Ishikawa (cell line): ENCODE data around the gene MYBPC2.

Source experiments
- CEBPB ChIP-seq: IDR thresholded peaks from 2 replicates; pipeline ENCODE4 v1.6.1; 2012
- CREB1 ChIP-seq: IDR thresholded peaks from 2 replicates; pipeline ENCODE4 v1.6.1; 2012; ENCODE audit warnings: low read depth
- EGR1 ChIP-seq: IDR thresholded peaks from 2 replicates; pipeline ENCODE4 v1.6.1; 2012
- EP300 ChIP-seq: IDR thresholded peaks from 2 replicates; pipeline ENCODE4 v1.6.1; 2012; ENCODE audit warnings: borderline replicate concordance
- FOXM1 ChIP-seq: IDR thresholded peaks from 2 replicates; pipeline ENCODE4 v1.6.1; 2012; ENCODE audit warnings: low read depth, borderline replicate concordance
- MAX ChIP-seq: IDR thresholded peaks from 2 replicates; pipeline ENCODE4 v1.6.1; 2012
- NFIC ChIP-seq: IDR thresholded peaks from 2 replicates; pipeline ENCODE4 v1.6.1; 2012
- RAD21 ChIP-seq: IDR thresholded peaks from 2 replicates; pipeline ENCODE4 v1.6.1; 2012; ENCODE audit warnings: low read depth
- REST ChIP-seq: IDR thresholded peaks from 2 replicates; pipeline ENCODE4 v1.6.1; 2012; ENCODE audit warnings: low read depth, mild to moderate bottlenecking
- TAF1 ChIP-seq: IDR thresholded peaks from 2 replicates; pipeline ENCODE4 v1.6.1; 2012; ENCODE audit warnings: low read depth, mild to moderate bottlenecking
- TCF12 ChIP-seq: IDR thresholded peaks from 2 replicates; pipeline ENCODE4 v1.6.1; 2012; ENCODE audit warnings: low read depth
- TEAD4 ChIP-seq: IDR thresholded peaks from 2 replicates; pipeline ENCODE4 v1.6.1; 2012
- USF1 ChIP-seq: IDR thresholded peaks from 2 replicates; pipeline ENCODE4 v1.6.1; 2012
- YY1 ChIP-seq: IDR thresholded peaks from 2 replicates; pipeline ENCODE4 v1.6.1; 2012; ENCODE audit warnings: low read depth
- ZBTB7A ChIP-seq: IDR thresholded peaks from 2 replicates; pipeline ENCODE4 v1.6.1; 2012; ENCODE audit warnings: low read depth

MYBPC2 gene

GRCh38 chr19:50510700-50511068, 78.0 kb downstream of the MYBPC2 start:
- TF ChIP-seq EGR1 (no peak), TEAD4 (no peak), REST (no peak), YY1 (no peak), ZBTB7A (no peak), TAF1 (no peak), CREB1 (no peak), MAX (no peak), USF1 (no peak), EP300 (no peak), CEBPB (no peak)

- peak; percentile 77 for TF ChIP-seq USF1
- no peak for TF ChIP-seq RAD21
- peak; percentile 78 for TF ChIP-seq TCF12
- TF ChIP-seq YY1 = peak; percentile 54; the same call in 1 of the 2 replicates
- peak; percentile 99 for TF ChIP-seq CREB1
- peak; percentile 94 for TF ChIP-seq MAX
- peak; percentile 32; the same call in 1 of the 2 replicates for TF ChIP-seq TEAD4
- TF ChIP-seq ZBTB7A = peak; percentile 82
- TF ChIP-seq NFIC = 0 out of 2 replicates have a peak, but pooled peaks have one; percentile 29
- no peak for TF ChIP-seq CEBPB
These were observed 78.6 kb downstream of the MYBPC2 start, which contains the start of gene JOSD2 for GRCh38 chr19:50511069-50511822. Gene JOSD2, minus strand, starts transcription at chr19:50511191. Its CDS starts 760 bp downstream, at chr19:50510431.

GRCh38 chr19:50512112-50512998, 79.7 kb downstream of the MYBPC2 start:
- TF ChIP-seq TEAD4 = no peak
- no peak for TF ChIP-seq FOXM1

GRCh38 chr19:50512999-50513745, 80.5 kb downstream of the MYBPC2 start:
- TF ChIP-seq EGR1 (no peak), FOXM1 (no peak), EP300 (no peak), USF1 (no peak), NFIC (no peak), MAX (no peak), CEBPB (no peak), YY1 (no peak), TAF1 (no peak), ZBTB7A (no peak), REST (no peak), CREB1 (no peak), TCF12 (no peak), TEAD4 (no peak), RAD21 (no peak)
